Smooth muscle cell (in vitro differentiated cells): ENCODE measurements around the gene SMOC1. TPM values are rescaled to one million over a fixed set of nuclear protein-coding genes. Genes with fewer than 3 reads are reported as not detected.

Experiments used
- DNase-seq: peaks from one replicate; lab custom pipeline; 2025; ENCODE audit not compliant: unreplicated experiment; lab: John Stamatoyannopoulos, UW
- H2AFZ ChIP-seq: fragments of 200-600 bp; sonication (generic); 2 replicates; pipeline ENCODE4 v1.6.0; 2016; ENCODE audit warnings: antibody characterized with exemption, low read depth, mild to moderate bottlenecking
- H3F3A ChIP-seq: fragments of 200-600 bp; sonication (generic); 2 replicates; pipeline ENCODE4 v1.6.0; 2017; ENCODE audit warnings: antibody characterized with exemption, low read depth
- H3K27ac ChIP-seq: fragments of 200-600 bp; sonication (generic); 2 replicates; pipeline ENCODE4 v1.5.1; 2016; ENCODE audit warnings: low read depth, mild to moderate bottlenecking
- H3K27me3 ChIP-seq: fragments of 200-600 bp; sonication (generic); 2 replicates; pipeline ENCODE4 v1.6.1; 2016; ENCODE audit warnings: low read depth, mild to moderate bottlenecking
- H3K36me3 ChIP-seq: fragments of 200-600 bp; sonication (generic); 2 replicates; pipeline ENCODE4 v1.5.1; 2016; ENCODE audit warnings: low read depth
- H3K4me1 ChIP-seq: fragments of 200-600 bp; sonication (generic); 2 replicates; pipeline ENCODE4 v1.5.1; 2016; ENCODE audit warnings: low read depth
- H3K4me2 ChIP-seq: fragments of 200-600 bp; sonication (generic); 2 replicates; pipeline ENCODE4 v1.6.0; 2016; ENCODE audit warnings: mild to moderate bottlenecking
- H3K4me3 ChIP-seq: fragments of 200-600 bp; sonication (generic); 2 replicates; pipeline ENCODE4 v1.5.1; 2016; ENCODE audit warnings: mild to moderate bottlenecking
- H3K79me2 ChIP-seq: fragments of 200-600 bp; sonication (generic); 2 replicates; pipeline ENCODE4 v1.6.0; 2016; ENCODE audit warnings: low read depth, mild to moderate bottlenecking
- H3K9ac ChIP-seq: fragments of 200-600 bp; sonication (generic); 2 replicates; pipeline ENCODE4 v1.6.0; 2016; ENCODE audit warnings: low read depth
- H3K9me3 ChIP-seq: fragments of 200-600 bp; sonication (generic); replicated peaks from 2 replicates; pipeline ENCODE4 v1.5.1; 2016; ENCODE audit warnings: low read depth
- H4K20me1 ChIP-seq: fragments of 200-600 bp; sonication (generic); 2 replicates; pipeline ENCODE4 v1.6.0; 2016; ENCODE audit warnings: low read depth
- CTCF ChIP-seq: fragments of 200-600 bp; sonication (generic); IDR thresholded peaks from 2 replicates; pipeline ENCODE4 v1.5.1; 2017; ENCODE audit warnings: borderline replicate concordance, mild to moderate bottlenecking, antibody characterized with exemption; ENCODE audit not compliant: insufficient read depth, poor library complexity, severe bottlenecking
- WGBS: methylation state at CpG from one replicate; pipeline ENCODE4 v1.1.7; 2016; ENCODE audit warnings: low lambda C conversion rate; 5-methylcytosine and 5-hydroxymethylcytosine counted together
- polyA plus RNA-seq: library from polyadenylated mRNA; unstranded; fragments of >200 nt; fragmentation: Nextera tagmentation; extraction: Ambion mirVana; gene quantifications from 2 replicates; pipeline ENCODE4 v1.2.1, GENCODE V29; 2016
- total RNA-seq: library from RNA; depleted of rRNA; stranded (reverse); fragments of >200 nt; gene quantifications from 2 replicates; pipeline ENCODE4 v1.2.3, GENCODE V29; 2014

SMOC1 gene
- total and polyA plus RNA-seq, 2 experiments from 2014 or later, result 1.6 to 6.3 TPM

DNA sequence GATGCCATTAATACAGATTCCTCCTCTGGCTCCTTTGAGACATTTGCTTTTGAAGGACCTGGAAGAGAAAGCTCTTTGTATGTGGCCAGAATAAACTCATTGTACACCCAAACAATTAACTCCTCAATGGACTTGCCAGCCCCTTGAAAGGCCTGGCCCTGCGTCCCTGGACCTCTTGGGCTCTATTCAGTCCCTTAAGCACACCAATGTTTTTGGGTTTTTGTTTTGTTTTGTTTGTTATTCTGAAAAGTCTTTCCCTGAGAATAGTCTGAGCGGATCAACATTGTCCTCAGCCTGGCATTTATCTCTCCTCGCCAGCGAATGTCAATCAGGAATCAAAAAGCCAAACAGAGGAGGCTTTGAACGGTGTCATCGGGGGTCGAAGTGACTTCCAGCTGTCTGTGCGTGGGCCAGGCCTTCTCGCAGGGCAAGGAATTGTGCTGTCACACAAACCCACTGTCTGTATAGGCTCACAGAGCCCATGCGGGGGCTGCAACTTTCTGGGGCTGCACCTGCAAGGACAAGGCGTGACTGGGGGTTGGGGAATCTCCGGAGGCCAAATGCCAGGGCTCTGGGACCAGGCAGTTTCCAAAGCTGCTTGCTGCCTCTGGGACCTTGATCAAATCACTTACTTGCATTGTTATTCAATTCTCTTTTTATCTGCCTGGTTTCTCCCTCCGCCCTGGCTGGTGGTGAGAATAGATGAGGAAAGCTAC lies 108.3 kb downstream of the SMOC1 start:
- Histone ChIP-seq H3K27me3 (peaks cover 14% of the 10 kb centered on the region), H3K36me3 (no peaks in the 10 kb centered on the region), H3K4me2 (no peak overlapping the region), H3F3A (no peaks in the 10 kb centered on the region), H3K9ac (no peak overlapping the region), H3K27ac (no peak overlapping the region), H3K9me3 (no peaks in the 10 kb centered on the region), H3K79me2 (no peaks in the 10 kb centered on the region), H2AFZ (no peak overlapping the region), H4K20me1 (no peaks in the 10 kb centered on the region), H3K4me1 (peaks cover 25% of the 10 kb centered on the region), H3K4me3 (no peak overlapping the region)
- no peak for TF ChIP-seq CTCF
- no peak for DNase-seq
- WGBS, result 72% methylated on average over 13 of the region's 13 CpGs

DNA sequence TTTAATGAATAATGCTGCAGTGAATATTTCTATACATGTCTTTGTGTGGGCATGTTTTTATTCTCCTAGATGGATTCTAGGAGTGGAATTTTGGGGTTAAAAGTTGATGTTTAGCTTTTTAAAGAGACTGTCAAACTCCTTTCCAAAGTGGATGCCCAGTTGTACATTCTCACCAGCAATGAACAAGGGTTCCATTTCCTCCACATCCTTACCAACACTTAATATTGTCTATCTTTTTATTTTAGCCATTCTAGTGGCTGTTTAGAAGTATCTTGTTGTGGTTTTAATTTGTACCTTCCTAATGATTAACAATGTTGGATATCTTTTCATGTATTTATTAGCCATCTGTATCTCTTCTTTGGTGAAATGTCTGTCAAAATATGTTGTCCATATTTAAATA lies 109.8 kb downstream of the SMOC1 start:
- no peaks in the 10 kb centered on the region for H3K9me3 ChIP-seq
- H3K4me2 ChIP-seq, result no peak overlapping the region
- no peak for TF ChIP-seq CTCF
- H3K27ac ChIP-seq, result no peak overlapping the region
- no peak overlapping the region for H2AFZ ChIP-seq
- no peaks in the 10 kb centered on the region for H3F3A ChIP-seq
- H3K36me3 ChIP-seq, result no peaks in the 10 kb centered on the region
- peaks cover 14% of the 10 kb centered on the region for H3K27me3 ChIP-seq
- peaks cover 25% of the 10 kb centered on the region for H3K4me1 ChIP-seq
- H3K4me3 ChIP-seq, result no peak overlapping the region
- no peak for DNase-seq
- no peaks in the 10 kb centered on the region for H3K79me2 ChIP-seq
- no peak overlapping the region for H3K9ac ChIP-seq
- H4K20me1 ChIP-seq, result no peaks in the 10 kb centered on the region

DNA sequence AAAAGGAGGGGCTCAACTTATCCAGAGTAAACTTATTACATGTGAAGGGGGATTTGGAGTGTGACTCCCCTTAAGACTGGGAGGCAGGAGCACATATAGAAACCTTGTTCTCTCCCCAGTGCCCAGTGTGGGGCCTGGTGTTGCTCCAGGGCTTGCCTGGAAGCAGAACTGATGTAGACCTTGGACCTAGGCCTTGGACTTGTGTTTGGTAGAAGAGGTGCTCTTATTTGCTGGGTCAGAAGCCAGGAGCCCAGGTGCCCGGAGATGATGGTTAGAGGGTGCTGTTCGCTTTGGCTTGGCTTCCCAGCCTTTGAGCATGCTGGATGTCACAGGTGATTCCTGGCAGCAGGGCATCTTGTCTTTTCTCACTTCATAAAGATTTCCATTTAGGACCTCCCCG lies 110.4 kb downstream of the SMOC1 start:
- H3F3A ChIP-seq, result no peaks in the 10 kb centered on the region
- DNase-seq, result no peak

More for the DNA sequence above, 110.4 kb downstream of the SMOC1 start:
- no peaks in the 10 kb centered on the region for H3K79me2 ChIP-seq
- H3K9me3 ChIP-seq, result no peaks in the 10 kb centered on the region
- peaks cover 14% of the 10 kb centered on the region for H3K27me3 ChIP-seq
- 93% methylated on average over 3 of the region's 3 CpGs for WGBS
- no peaks in the 10 kb centered on the region for H4K20me1 ChIP-seq
- H3K9ac ChIP-seq, result no peak overlapping the region
- H3K36me3 ChIP-seq, result no peaks in the 10 kb centered on the region
- no peak overlapping the region for H3K27ac ChIP-seq
- no peak overlapping the region for H3K4me3 ChIP-seq
- peaks cover 25% of the 10 kb centered on the region for H3K4me1 ChIP-seq
- no peak for TF ChIP-seq CTCF
- no peak overlapping the region for H3K4me2 ChIP-seq
- H2AFZ ChIP-seq, result no peak overlapping the region
